ENCODE results near the gene SYT11.

DNA sequence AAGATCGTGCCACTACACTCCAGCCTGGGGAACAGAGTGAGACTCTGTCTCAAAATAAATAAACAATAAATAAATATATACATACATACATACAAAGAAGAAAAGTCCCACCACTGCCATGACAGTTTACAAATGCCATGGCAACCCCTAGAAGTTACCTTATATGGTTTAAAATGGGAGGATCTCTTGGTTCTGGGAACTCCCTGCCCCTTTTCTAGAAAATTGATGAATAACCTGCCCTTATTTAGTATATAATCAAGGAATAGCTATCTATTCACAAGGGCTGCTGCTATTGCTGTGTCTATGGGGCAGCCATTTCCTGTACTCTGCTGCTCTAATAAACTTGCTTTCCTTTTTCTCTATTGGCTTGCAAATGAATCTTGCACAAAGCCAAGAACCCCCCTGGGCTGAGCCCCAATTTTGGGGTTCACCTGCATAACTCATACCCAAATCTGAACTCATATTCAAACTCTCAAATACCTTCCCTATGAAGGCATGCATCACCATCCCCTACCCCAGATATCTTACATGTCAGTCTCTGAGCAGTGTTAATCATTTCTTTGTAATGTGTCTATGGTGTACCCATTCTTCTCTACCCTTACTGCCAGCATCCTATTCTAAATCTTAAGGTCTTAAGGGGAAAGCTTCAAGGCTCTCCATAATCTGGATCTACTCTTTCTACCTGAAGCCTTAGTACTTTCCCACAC is 11.4 kb upstream of the SYT11 start:
- TF ChIP-seq GATA2 (IDR thresholded peaks at IDR 0.05; ENCODE audit: low read depth, low read length) (no peak), GATA3 (IDR thresholded peaks at IDR 0.05; ENCODE audit: low read depth, low read length) (no peak)

Data from SH-SY5Y (cell line).